SH-SY5Y (cell line): ENCODE data around the gene CLMN.

Experiments used
- GATA2 ChIP-seq: IDR thresholded peaks from 2 replicates; pipeline ENCODE4 v1.6.1; 2011; ENCODE audit warnings: mild to moderate bottlenecking, low read depth, low read length
- GATA3 ChIP-seq: IDR thresholded peaks from 2 replicates; pipeline ENCODE4 v1.6.1; 2011; ENCODE audit warnings: low read depth, mild to moderate bottlenecking, low read length, moderate library complexity

CLMN gene

GRCh38 chr14:95295600-95296376, 23.9 kb downstream of the CLMN start:
- TF ChIP-seq GATA2 = no peak
- TF ChIP-seq GATA3 = no peak

DNA sequence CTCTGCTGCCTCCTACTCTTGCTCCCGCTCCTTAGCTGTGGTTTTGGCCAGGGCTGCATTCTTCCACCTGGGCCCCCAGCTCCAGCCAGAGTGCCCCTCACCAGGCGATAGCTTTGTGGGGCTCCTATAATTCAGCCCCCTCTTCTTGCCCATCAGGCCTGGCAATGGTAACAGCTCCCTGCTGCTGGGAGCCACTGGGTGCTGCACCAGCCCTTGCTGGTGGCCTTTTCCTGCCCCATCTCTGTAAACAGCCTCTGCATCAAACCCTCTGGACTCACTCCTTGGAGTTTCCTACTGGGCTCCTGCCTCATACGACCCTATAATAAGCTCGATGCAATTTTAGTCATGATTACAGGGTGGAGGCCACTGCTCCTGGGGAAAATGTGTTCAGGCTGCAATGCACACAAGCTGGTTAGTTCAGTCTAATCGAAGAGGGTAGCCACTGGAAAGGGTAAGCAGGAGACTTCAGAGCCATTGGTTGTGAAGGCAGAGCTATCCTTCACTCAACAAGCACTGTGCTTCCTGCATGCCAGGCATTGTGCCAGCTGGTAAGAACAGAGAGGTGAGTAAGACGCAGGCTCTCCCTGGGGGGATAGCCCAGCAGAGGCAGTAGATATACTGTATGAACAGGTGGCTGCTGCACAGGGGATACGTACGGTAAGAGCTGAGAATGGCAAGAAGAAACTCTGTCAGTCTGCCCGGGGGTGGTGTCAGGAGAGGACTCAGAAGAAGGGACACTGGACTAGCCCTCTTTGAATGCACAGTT, 24.7 kb downstream of the CLMN start:
- no peak for TF ChIP-seq GATA2

- TF ChIP-seq GATA3 (no peak), GATA2 (no peak)
These were observed 25.4 kb downstream of the CLMN start for GRCh38 chr14:95294320-95294719.

- TF ChIP-seq GATA2 (no peak), GATA3 (no peak)
These were observed 26.3 kb downstream of the CLMN start for GRCh38 chr14:95293449-95293848.

GRCh38 chr14:95292660-95293425, 26.9 kb downstream of the CLMN start:
- TF ChIP-seq GATA2 (no peak), GATA3 (no peak)

- TF ChIP-seq GATA3 = no peak
- TF ChIP-seq GATA2 = no peak
These were observed 27.7 kb downstream of the CLMN start for GRCh38 chr14:95291859-95292542.

DNA sequence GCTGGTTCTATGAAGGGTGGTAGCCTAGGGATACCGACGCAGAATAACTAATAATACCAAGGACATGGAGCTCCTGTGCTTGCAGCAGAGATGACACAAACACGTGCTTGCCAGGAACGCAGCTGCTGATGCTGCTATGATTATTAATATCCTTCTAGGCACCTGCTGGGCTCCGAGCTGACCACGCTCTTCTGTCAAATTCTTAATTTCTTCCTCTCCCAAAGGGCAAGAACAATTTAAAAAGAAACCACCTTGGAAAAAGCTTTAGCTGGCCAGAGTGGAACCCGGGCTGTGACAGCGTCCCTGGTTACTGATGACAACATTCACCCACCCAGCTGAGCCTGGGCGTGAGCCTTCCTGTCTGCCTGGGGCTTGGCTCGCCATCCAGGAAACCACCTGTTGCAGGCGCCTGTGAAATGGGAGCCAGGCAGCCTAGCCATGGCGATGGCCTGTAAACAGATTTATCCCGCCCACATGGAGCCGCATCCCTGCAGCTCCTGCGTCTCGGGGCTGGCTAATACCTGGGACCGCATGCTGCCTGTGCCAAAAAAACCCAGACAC, 28.8 kb downstream of the CLMN start:
- TF ChIP-seq GATA3 (no peak), GATA2 (no peak)

DNA sequence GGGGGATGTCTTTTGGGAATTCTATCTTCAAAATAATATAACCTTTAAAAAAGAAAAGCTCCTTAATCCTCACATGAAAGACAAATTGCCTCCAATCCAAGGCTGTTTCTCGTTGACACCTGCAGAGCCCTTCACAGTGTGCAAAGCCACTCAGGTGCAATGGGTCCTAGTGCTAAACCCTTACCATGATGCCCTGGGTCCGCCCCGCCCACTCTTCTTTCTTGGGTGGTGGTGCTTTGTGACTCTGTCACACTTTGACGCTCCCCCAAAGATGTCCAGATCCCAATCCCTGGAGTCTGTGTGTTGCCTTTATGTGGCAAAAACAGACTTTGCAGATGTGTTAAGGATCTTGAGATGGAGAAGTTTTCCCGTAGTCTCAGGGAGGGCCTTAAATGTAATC, 29.7 kb downstream of the CLMN start:
- no peak for TF ChIP-seq GATA3

DNA sequence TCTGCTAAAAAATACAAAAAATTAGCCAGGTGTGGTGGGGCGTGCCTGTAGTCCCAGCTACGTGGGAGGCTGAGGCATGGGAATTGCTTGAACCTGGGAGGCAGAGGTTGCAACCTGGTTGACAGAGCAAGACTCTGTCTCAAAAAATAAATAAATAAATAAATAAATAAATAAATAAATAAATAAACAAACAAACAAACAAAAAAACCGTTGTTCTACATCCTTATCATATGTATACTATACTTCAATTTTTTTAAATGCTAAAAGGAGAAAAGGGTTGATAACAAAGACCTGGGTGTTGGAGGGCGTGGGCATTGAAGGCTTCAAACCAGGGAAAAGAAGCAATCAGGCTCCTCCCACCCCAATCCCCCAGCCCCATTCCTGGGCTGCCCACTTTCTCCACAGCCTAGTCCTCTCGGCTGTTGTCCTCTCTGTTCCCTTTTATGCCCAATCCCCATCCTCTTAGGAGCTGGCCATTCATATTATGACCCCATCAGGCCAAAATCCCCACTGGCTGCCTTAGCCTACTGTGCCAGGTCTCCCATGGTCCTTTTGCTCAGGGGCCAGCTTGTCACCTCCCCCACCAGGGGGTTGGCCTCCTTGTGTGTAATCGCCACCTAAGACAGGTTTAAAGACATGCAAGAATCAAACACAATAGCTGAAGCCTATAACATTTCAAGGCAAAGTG, 30.2 kb downstream of the CLMN start:
- TF ChIP-seq GATA2 (no peak), GATA3 (no peak)

DNA sequence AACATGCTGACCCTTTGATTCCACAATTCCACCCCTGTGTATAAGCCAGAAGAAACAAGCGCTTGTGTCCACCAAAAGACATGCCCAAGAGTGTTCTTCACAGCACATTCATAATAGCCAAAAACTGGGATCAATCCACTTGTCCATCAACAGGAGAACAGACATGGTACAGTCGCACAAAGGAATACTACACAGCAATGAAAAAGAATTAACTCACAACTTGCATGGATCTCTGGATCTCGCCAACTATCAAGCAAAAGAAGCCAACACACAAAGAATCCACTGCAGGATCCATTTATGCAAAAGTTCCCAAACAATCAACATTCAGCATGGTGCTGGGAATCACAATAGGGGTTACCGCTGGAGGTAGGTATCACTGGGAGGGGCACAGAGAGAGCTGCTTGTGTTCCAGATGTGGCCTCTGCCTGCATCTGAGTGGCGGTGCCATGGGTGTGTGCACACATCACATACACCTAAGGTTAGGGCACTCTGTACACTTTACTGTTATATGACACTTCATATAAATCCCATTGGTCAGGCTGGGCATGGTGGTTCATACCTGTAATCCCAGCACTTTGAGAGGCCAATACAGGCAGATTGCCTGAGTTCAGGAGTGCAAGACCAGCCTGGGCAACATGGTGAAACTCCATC, 30.9 kb downstream of the CLMN start:
- no peak for TF ChIP-seq GATA3
- TF ChIP-seq GATA2 = no peak

DNA sequence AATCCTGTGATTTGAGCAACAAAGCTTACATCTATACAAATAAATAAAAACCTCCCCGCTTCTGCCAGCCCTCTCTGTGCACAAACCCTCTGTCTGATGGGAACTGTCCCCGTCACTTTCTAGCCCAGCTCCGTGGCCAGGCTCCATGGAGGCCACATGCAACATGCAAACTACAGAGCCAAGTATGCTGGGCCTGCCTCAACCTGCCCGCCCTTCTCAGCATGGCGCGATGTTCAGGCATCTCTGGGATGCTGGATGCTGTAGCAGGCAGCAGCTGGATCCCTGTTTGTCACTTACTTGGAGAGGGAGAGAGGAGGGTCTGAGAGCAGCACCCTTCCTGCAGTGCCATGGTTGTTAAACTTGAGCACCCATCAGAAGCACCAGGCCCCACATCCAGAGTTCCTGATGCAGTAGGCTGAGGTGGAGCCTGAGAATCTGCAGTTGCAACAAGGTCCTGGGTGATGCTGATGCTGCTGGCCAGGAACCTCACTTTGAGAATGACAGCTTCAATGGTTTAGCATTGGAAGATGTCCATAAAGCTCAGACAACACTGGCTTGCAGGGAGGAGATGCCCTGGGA, 32.4 kb downstream of the CLMN start:
- TF ChIP-seq GATA3 (no peak), GATA2 (no peak)

GRCh38 chr14:95286645-95287044, 33.1 kb downstream of the CLMN start:
- TF ChIP-seq GATA3 (no peak), GATA2 (no peak)

DNA sequence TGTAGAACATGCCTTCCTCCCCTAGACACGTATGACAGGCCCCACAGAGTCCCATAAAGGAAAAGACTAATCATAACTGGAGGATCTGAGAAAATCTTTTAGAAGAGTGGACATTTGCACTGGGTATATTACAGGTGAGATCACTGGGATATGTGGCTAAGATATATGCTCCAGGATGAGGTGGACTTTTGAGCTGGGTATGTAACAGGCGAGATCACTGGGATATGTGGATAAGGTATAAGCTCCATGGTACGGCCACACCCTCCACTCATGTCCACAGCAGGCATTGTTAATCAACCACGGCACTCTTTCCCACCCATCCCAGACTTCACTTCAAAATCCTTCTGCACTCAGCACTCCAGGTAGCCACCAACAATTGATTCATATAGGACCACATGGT, 34.1 kb downstream of the CLMN start:
- TF ChIP-seq GATA2 = no peak
- no peak for TF ChIP-seq GATA3
